ENCODE results near the gene GNAS-AS1.

Gene GNAS-AS1

GRCh38 chr20:58818586-58819285, 32.0 kb downstream of the GNAS-AS1 start:
- H3K4me3 Mint-ChIP-seq = peak overlapping the region; percentile 13
- ATAC-seq (peak; percentile 97), DNase-seq (ENCODE audit: low spot score in 2 of 2) (peak; percentile 33 to 84)
- no peaks in the 10 kb centered on the region for H3K36me3 Mint-ChIP-seq
- peak overlapping the region; percentile 1 for H3K27ac Mint-ChIP-seq
- H3K4me1 Mint-ChIP-seq = peaks cover 19% of the 10 kb centered on the region
- H3K9me3 Mint-ChIP-seq = no peaks in the 10 kb centered on the region

- no peak overlapping the region for H3K27ac Mint-ChIP-seq
Observed at GRCh38 chr20:58817748-58818147, 33.0 kb downstream of the GNAS-AS1 start.

GRCh38 chr20:58816957-58817651, 33.6 kb downstream of the GNAS-AS1 start:
- Mint-ChIP-seq H3K27ac (no peak overlapping the region), H3K9me3 (no peaks in the 10 kb centered on the region), H3K36me3 (peaks cover 1% of the 10 kb centered on the region), H3K4me3 (no peak overlapping the region), H3K4me1 (peaks cover 20% of the 10 kb centered on the region)
- no peak for ATAC-seq
- DNase-seq (ENCODE audit: low spot score in 2 of 2) = no peak

More at GRCh38 chr20:58817748-58818147, 33.0 kb downstream of the GNAS-AS1 start:
- ATAC-seq = no peak
- H3K9me3 Mint-ChIP-seq = no peaks in the 10 kb centered on the region
- DNase-seq (ENCODE audit: low spot score in 2 of 2) = no peak
- no peak overlapping the region for H3K4me3 Mint-ChIP-seq
- peaks cover 19% of the 10 kb centered on the region for H3K4me1 Mint-ChIP-seq
- H3K36me3 Mint-ChIP-seq = no peaks in the 10 kb centered on the region

- Mint-ChIP-seq H3K9me3 (no peaks in the 10 kb centered on the region), H3K4me1 (peaks cover 30% of the 10 kb centered on the region), H3K27ac (no peak overlapping the region), H3K36me3 (peaks cover 5% of the 10 kb centered on the region), H3K4me3 (no peak overlapping the region)
- DNase-seq (ENCODE audit: low spot score in 2 of 2) (no peak), ATAC-seq (no peak)
Observed at GRCh38 chr20:58816051-58816450, 34.7 kb downstream of the GNAS-AS1 start.

GRCh38 chr20:58815448-58815847, 35.3 kb downstream of the GNAS-AS1 start:
- no peaks in the 10 kb centered on the region for H3K9me3 Mint-ChIP-seq
- no peak overlapping the region for H3K27ac Mint-ChIP-seq
- no peak overlapping the region for H3K4me3 Mint-ChIP-seq
- peaks cover 35% of the 10 kb centered on the region for H3K4me1 Mint-ChIP-seq
- ATAC-seq = no peak
- DNase-seq (ENCODE audit: low spot score in 2 of 2) = no peak
- peaks cover 5% of the 10 kb centered on the region for H3K36me3 Mint-ChIP-seq

GRCh38 chr20:58813369-58813768, 37.3 kb downstream of the GNAS-AS1 start:
- ATAC-seq = no peak
- Mint-ChIP-seq H3K9me3 (no peaks in the 10 kb centered on the region), H3K4me3 (no peak overlapping the region), H3K4me1 (peaks cover 33% of the 10 kb centered on the region), H3K36me3 (peaks cover 5% of the 10 kb centered on the region), H3K27ac (no peak overlapping the region)
- DNase-seq (ENCODE audit: low spot score in 2 of 2) = no peak

- ATAC-seq = no peak
- Mint-ChIP-seq H3K36me3 (peaks cover 5% of the 10 kb centered on the region), H3K4me1 (peaks cover 24% of the 10 kb centered on the region)
Observed at GRCh38 chr20:58811334-58811733, 39.4 kb downstream of the GNAS-AS1 start.

GRCh38 chr20:58810879-58811250, 39.8 kb downstream of the GNAS-AS1 start:
- Mint-ChIP-seq H3K9me3 (no peaks in the 10 kb centered on the region), H3K27ac (no peak overlapping the region), H3K4me3 (peak overlapping the region; percentile 32), H3K4me1 (peaks cover 24% of the 10 kb centered on the region), H3K36me3 (peaks cover 5% of the 10 kb centered on the region)
- ATAC-seq (no peak), DNase-seq (ENCODE audit: low spot score in 2 of 2) (no peak)

More at GRCh38 chr20:58811334-58811733, 39.4 kb downstream of the GNAS-AS1 start:
- DNase-seq (ENCODE audit: low spot score in 2 of 2) = no peak
- Mint-ChIP-seq H3K27ac (no peak overlapping the region), H3K9me3 (no peaks in the 10 kb centered on the region), H3K4me3 (no peak overlapping the region)

- DNase-seq (ENCODE audit: low spot score in 2 of 2) (peak in 1 of 2 donors; percentile 58), ATAC-seq (peak; percentile 87)
- Mint-ChIP-seq H3K4me1 (peaks cover 24% of the 10 kb centered on the region), H3K27ac (no peak overlapping the region), H3K4me3 (peak overlapping the region; percentile 32), H3K36me3 (peaks cover 5% of the 10 kb centered on the region), H3K9me3 (no peaks in the 10 kb centered on the region)
Observed at GRCh38 chr20:58810116-58810878, 40.4 kb downstream of the GNAS-AS1 start.

- DNase-seq (ENCODE audit: low spot score in 2 of 2) = no peak
- H3K36me3 Mint-ChIP-seq = peaks cover 5% of the 10 kb centered on the region
- ATAC-seq = no peak
- H3K27ac Mint-ChIP-seq = no peak overlapping the region
- peaks cover 24% of the 10 kb centered on the region for H3K4me1 Mint-ChIP-seq
- no peak overlapping the region for H3K4me3 Mint-ChIP-seq
- H3K9me3 Mint-ChIP-seq = no peaks in the 10 kb centered on the region
Observed at GRCh38 chr20:58808271-58809046, 42.2 kb downstream of the GNAS-AS1 start.

- H3K4me1 Mint-ChIP-seq = peaks cover 24% of the 10 kb centered on the region
- ATAC-seq (no peak), DNase-seq (ENCODE audit: low spot score in 2 of 2) (no peak)
- H3K36me3 Mint-ChIP-seq = peaks cover 5% of the 10 kb centered on the region
- H3K4me3 Mint-ChIP-seq = no peak overlapping the region
- H3K27ac Mint-ChIP-seq = no peak overlapping the region
- H3K9me3 Mint-ChIP-seq = no peaks in the 10 kb centered on the region
Observed at GRCh38 chr20:58807801-58808200, 42.9 kb downstream of the GNAS-AS1 start.

- no peak overlapping the region for H3K4me3 Mint-ChIP-seq
- H3K9me3 Mint-ChIP-seq = no peaks in the 10 kb centered on the region
- no peak overlapping the region for H3K27ac Mint-ChIP-seq
- H3K36me3 Mint-ChIP-seq = no peaks in the 10 kb centered on the region
- ATAC-seq (no peak), DNase-seq (ENCODE audit: low spot score in 2 of 2) (no peak)
- no peaks in the 10 kb centered on the region for H3K4me1 Mint-ChIP-seq
Observed at GRCh38 chr20:58803533-58803932, 47.2 kb downstream of the GNAS-AS1 start.

- Mint-ChIP-seq H3K4me3 (no peak overlapping the region), H3K36me3 (no peaks in the 10 kb centered on the region), H3K9me3 (no peaks in the 10 kb centered on the region), H3K4me1 (no peaks in the 10 kb centered on the region), H3K27ac (no peak overlapping the region)
- DNase-seq (ENCODE audit: low spot score in 2 of 2) (no peak), ATAC-seq (no peak)
Observed at GRCh38 chr20:58802061-58802460, 48.6 kb downstream of the GNAS-AS1 start.

- H3K27ac Mint-ChIP-seq = no peak overlapping the region
- no peaks in the 10 kb centered on the region for H3K4me1 Mint-ChIP-seq
- no peaks in the 10 kb centered on the region for H3K9me3 Mint-ChIP-seq
- no peak for ATAC-seq
- DNase-seq (ENCODE audit: low spot score in 2 of 2) = no peak
- H3K4me3 Mint-ChIP-seq = no peak overlapping the region
- H3K36me3 Mint-ChIP-seq = no peaks in the 10 kb centered on the region
Observed at GRCh38 chr20:58800134-58800871, 50.4 kb downstream of the GNAS-AS1 start.

All from stimulated activated effector memory CD8-positive, alpha-beta T cell treated with anti-CD3 and anti-CD28 coated beads, Interleukin-12 subunit alpha, Interleukin-12 subunit beta, amount 100 ng/mL, for 72 hours (primary cell).